K562 (cell line): ENCODE measurements around the gene TYROBP.
"Not testable (repeated sequence)": the region's sequence is repeated elsewhere in the genome, so short reads cannot be mapped to it uniquely, and the experiment has no call there.

ENCODE experiments used
- EZH2 ChIP-seq: IDR thresholded peaks from 2 replicates; pipeline ENCODE4 v1.6.1; 2012; ENCODE audit warnings: low read depth, mild to moderate bottlenecking, inconsistent platforms, low read length, borderline replicate concordance
- RBM39 ChIP-seq: fragments of 200-400 bp; formaldehyde crosslinking; optimal IDR thresholded peaks from 2 replicates; pipeline ENCODE3; 2018; ENCODE audit warnings: low read depth, low read length
- THRB ChIP-seq: fragments of 450-650 bp; formaldehyde crosslinking; conservative IDR thresholded peaks from 2 replicates; pipeline ENCODE4 v1.4.0; 2022; ENCODE audit warnings: mild to moderate bottlenecking, missing genetic modification characterization

- TF ChIP-seq EZH2; RBM39; THRB (CRISPR knock-in tag): not testable (repeated sequence)
Measured at GRCh38 chr19:35910355-35910754, 2.3 kb upstream of the TYROBP start.
